GM12878 (cell line): ENCODE measurements around the gene COX19. TPM values are rescaled to one million over a fixed set of nuclear protein-coding genes. Genes with fewer than 3 reads are reported as not detected.
A peak's percentile ranks its signal among the peaks of the same experiment; 100 is the strongest.

Experiments used
- ATAC-seq: fragments of 200-7000 bp; cut with Tn5 transposase; 3 replicates; pipeline ENCODE4 v1.9.1; 2020; ENCODE audit warnings: mild to moderate bottlenecking, moderate library complexity
- BruUV-seq: library from RNA; stranded (reverse); fragments of 400-500 nt; replicated peaks from 2 replicates; lab custom pipeline; 2021; lab: Mats Ljungman, UMichigan
- CTCF ChIA-PET: fragments of 300-600 bp; sonication (Branson Sonifier 250); formaldehyde crosslinking; extraction: SDS; loops from one replicate; lab custom pipeline; 2021; ENCODE audit warnings: inconsistent platforms; lab: Yijun Ruan, JAX
- POLR2A ChIA-PET: fragments of 350-600 bp; formaldehyde crosslinking; extraction: SDS; loops from one replicate; lab custom pipeline; 2021; ENCODE audit warnings: inconsistent platforms; lab: Charles Lee
- RAD21 ChIA-PET: fragments of 300-600 bp; sonication (Branson Sonifier 250); formaldehyde crosslinking; loops from one replicate; lab custom pipeline; 2023; ENCODE audit warnings: antibody characterized with exemption; ENCODE audit not compliant: unreplicated experiment; lab: Charles Lee
- SMC1A ChIA-PET: fragments of 300-600 bp; sonication (Branson Sonifier 250); formaldehyde crosslinking; loops from one replicate; lab custom pipeline; 2023; ENCODE audit not compliant: unreplicated experiment, uncharacterized antibody; lab: Charles Lee
- DNase-seq: peaks from one replicate; pipeline ENCODE4 v3.0.0-alpha.2; 2011; ENCODE audit warnings: low read depth, low spot score
- FAIRE-seq: peaks from 3 replicates; lab custom pipeline; 2011; peaks lifted over from hg19 to GRCh38; lab: Jason Lieb, UNC
- H2AFZ ChIP-seq: 2 replicates; pipeline ENCODE4 v1.6.0; 2011; ENCODE audit warnings: low read depth, low read length, control low read depth; ENCODE audit not compliant: control insufficient read depth
- H3K27ac ChIP-seq: 2 replicates; pipeline ENCODE4 v1.5.1; 2011; ENCODE audit warnings: control low read depth; ENCODE audit not compliant: control insufficient read depth, insufficient read depth
- H3K27me3 ChIP-seq, 2 experiments: replicated peaks in 1 of 2; 2 replicates each; pipeline versions ENCODE4 v1.6.0 to v1.6.1; 2011; ENCODE audit warnings: low read length in 1 of 2; ENCODE audit not compliant: control insufficient read depth in 2 of 2, insufficient read depth in 2 of 2
- H3K36me3 ChIP-seq, 2 experiments: 2 replicates each; pipeline ENCODE4 v1.5.1; 2011; ENCODE audit warnings: low read length in 1 of 2; ENCODE audit not compliant: control insufficient read depth in 2 of 2, insufficient read depth in 2 of 2
- H3K4me1 ChIP-seq: 2 replicates; pipeline ENCODE4 v1.6.1; 2011; ENCODE audit warnings: mild to moderate bottlenecking, low read length, moderate library complexity, mixed read lengths; ENCODE audit not compliant: control insufficient read depth, insufficient read depth
- H3K4me2 ChIP-seq: 2 replicates; pipeline ENCODE4 v1.6.0; 2011; ENCODE audit warnings: control low read depth; ENCODE audit not compliant: control insufficient read depth, insufficient read depth
- H3K4me3 ChIP-seq: fragments of 200-600 bp; sonication (generic); 2 replicates; pipeline ENCODE4 v1.5.1; 2016
- H3K79me2 ChIP-seq: 2 replicates; pipeline ENCODE4 v1.6.0; 2011; ENCODE audit warnings: low read length; ENCODE audit not compliant: control insufficient read depth, insufficient read depth
- H3K9ac ChIP-seq: 2 replicates; pipeline ENCODE4 v1.8.0; 2011; ENCODE audit warnings: low read length, control low read depth, mixed read lengths; ENCODE audit not compliant: control insufficient read depth, insufficient read depth
- H3K9me3 ChIP-seq: replicated peaks from 3 replicates; pipeline ENCODE4 v1.5.1; 2011; ENCODE audit warnings: mild to moderate bottlenecking, low read length; ENCODE audit not compliant: control insufficient read depth, insufficient read depth
- H4K20me1 ChIP-seq: 2 replicates; pipeline ENCODE4 v1.6.0; 2011; ENCODE audit not compliant: control insufficient read depth, insufficient read depth
- ATF7 ChIP-seq: fragments of 450-650 bp; IDR thresholded peaks from 2 replicates; pipeline ENCODE4 v1.6.1; 2016; ENCODE audit warnings: low read depth, mild to moderate bottlenecking
- BHLHE40 ChIP-seq, 2 experiments: fragments of 450-650 bp in 1 of 2; IDR thresholded peaks; 2 replicates each; pipeline ENCODE4 v1.6.1; 2011 to 2017; ENCODE audit warnings: low read depth in 2 of 2, borderline replicate concordance in 1 of 2, improper control_type of control experiment in 1 of 2, low read length in 1 of 2, mild to moderate bottlenecking in 1 of 2
- E2F4 ChIP-seq: IDR thresholded peaks from 2 replicates; pipeline ENCODE4 v1.6.1; 2012; ENCODE audit warnings: low read depth, low read length, improper control_type of control experiment
- EED ChIP-seq: sonication (generic); IDR thresholded peaks from 2 replicates; pipeline ENCODE4 v1.6.1; 2016; ENCODE audit warnings: antibody characterized with exemption, low read depth
- EZH2 ChIP-seq: IDR thresholded peaks from 2 replicates; pipeline ENCODE4 v1.6.1; 2012; ENCODE audit warnings: low read depth, mild to moderate bottlenecking, control low read depth, inconsistent platforms, low read length, borderline replicate concordance; ENCODE audit not compliant: control insufficient read depth
- FOXK2 ChIP-seq: fragments of 450-650 bp; IDR thresholded peaks from 2 replicates; pipeline ENCODE4 v1.6.1; 2017; ENCODE audit warnings: mild to moderate bottlenecking, moderate library complexity
- FOXM1 ChIP-seq: IDR thresholded peaks from 2 replicates; pipeline ENCODE4 v1.6.1; 2012; ENCODE audit warnings: low read depth, mild to moderate bottlenecking, inconsistent platforms, low read length, moderate library complexity
- LARP7 ChIP-seq: fragments of 450-650 bp; IDR thresholded peaks from 2 replicates; pipeline ENCODE4 v1.6.1; 2017; ENCODE audit warnings: mild to moderate bottlenecking
- MXI1 ChIP-seq: fragments of 150-350 bp; IDR thresholded peaks from 2 replicates; pipeline ENCODE4 v1.6.1; 2011; ENCODE audit warnings: low read depth, mild to moderate bottlenecking, inconsistent platforms, low read length, improper control_type of control experiment
- PKNOX1 ChIP-seq: fragments of 450-650 bp; IDR thresholded peaks from 2 replicates; pipeline ENCODE4 v1.6.1; 2016; ENCODE audit warnings: mild to moderate bottlenecking
- SKIL ChIP-seq: fragments of 450-650 bp; IDR thresholded peaks from 2 replicates; pipeline ENCODE4 v1.6.1; 2017; ENCODE audit warnings: mild to moderate bottlenecking, low read depth, inconsistent platforms; ENCODE audit not compliant: poor library complexity, severe bottlenecking
- WGBS: methylation state at CpG from one replicate; pipeline ENCODE4 v1.1.6; 2016; ENCODE audit warnings: low lambda C conversion rate; ENCODE audit not compliant: insufficient replicate concordance, insufficient coverage; ENCODE audit errors: missing lambda C conversion rate; 5-methylcytosine and 5-hydroxymethylcytosine counted together
- in situ Hi-C: fragments of 300-500 bp; cut with MboI; formaldehyde crosslinking; loops from 9 replicates; pipeline ENCODE4 v1.14.3; 2018; ENCODE audit warnings: mixed read lengths
- intact Hi-C: fragments of 100-400 bp; cut with micrococcal nuclease; formaldehyde crosslinking; loops from one replicate; pipeline ENCODE4 v1.14.2; 2022; ENCODE audit not compliant: unreplicated experiment
- polyA plus RNA-seq, 11 experiments: library from polyadenylated mRNA; depleted of rRNA in 4 of 11; unstranded in 6 of 11; stranded (reverse) in 5 of 11; fragments of >200 nt; fragmentation: Nextera tagmentation in 4 of 11; fragmentation: Illumina TruSeq in 1 of 11; extraction: Ambion mirVana in 4 of 11; extraction: Trizol in 1 of 11; gene quantifications; 1 replicate in 1 of 11; 2 replicates in 10 of 11; pipeline versions ENCODE4 v1.2.1 to v1.2.3, GENCODE V29; 2011 to 2016; ENCODE audit warnings: inconsistent platforms in 2 of 11, missing spikeins in 2 of 11, low read depth in 1 of 11
- total RNA-seq, 4 experiments: library from RNA; depleted of rRNA in 3 of 4; stranded (reverse); fragments of >200 nt in 3 of 4; fragmentation: Illumina TruSeq in 1 of 4; extraction: Trizol in 1 of 4; gene quantifications; 2 replicates each; pipeline versions ENCODE4 v1.2.1 to v1.2.3, GENCODE V29; 2013 to 2021
- TF ChIP-seq, protein P1 (sequence below): fragments of 450-650 bp; IDR thresholded peaks from 2 replicates; pipeline ENCODE4 v1.6.1; 2017; ENCODE audit warnings: mild to moderate bottlenecking, moderate library complexity

The COX19 gene
- total and polyA plus RNA-seq, 10 of the 15 experiments (the other 5 are each of a cell fraction or from before 2014, with no cell fraction given) = 3.7 to 17.9 (median 10.8) TPM

DNA sequence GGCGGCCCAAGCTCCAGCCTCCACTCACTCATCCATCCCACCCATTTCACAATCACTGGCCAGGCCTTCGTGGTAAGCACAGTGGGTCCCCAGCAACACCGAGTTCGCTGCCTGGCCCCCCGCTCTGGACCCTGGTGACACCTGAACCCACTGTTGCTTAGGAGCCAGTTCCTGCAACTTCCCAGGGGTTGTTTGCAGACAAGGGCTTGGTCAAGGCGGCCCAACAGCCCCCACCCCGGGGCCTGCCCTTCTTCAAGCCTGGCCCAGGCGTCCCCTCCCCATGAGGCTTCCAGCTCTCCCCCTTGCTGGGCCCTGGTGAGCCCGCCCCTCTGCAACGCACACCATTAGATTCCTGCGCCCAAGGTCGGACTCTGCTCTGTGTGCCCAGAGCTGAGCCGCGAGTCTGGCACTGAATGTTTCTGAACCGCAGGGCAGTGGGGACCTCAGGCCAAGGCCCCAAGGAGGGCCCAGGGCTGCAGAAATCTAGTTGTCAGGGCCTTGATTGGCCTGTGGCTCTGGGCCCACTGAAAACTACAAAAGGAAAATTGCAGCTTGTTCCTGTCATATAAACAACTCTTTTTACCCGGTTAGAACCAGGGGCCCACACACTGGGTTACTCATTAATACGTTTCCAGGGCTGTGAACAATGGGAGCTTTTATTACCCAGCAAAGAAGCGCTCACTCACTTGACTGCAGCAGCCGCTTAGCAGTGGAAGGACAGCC is 2.1 kb upstream of the COX19 start:
- H3K9ac ChIP-seq = no peak overlapping the region
- peak; percentile 52 to 72; a peak in 3 of 4 replicates for TF ChIP-seq BHLHE40 (IDR thresholded peaks at IDR 0.05; ENCODE audit: borderline replicate concordance in 1 of 2, low read depth in 2 of 2, low read length in 1 of 2)
- peak; percentile 80 for TF ChIP-seq ATF7
- no peak for TF ChIP-seq LARP7
- no peak for TF ChIP-seq FOXM1
- no peak for TF ChIP-seq E2F4
- TF ChIP-seq MXI1 = 0 out of 2 replicates have a peak, but pooled peaks have one; percentile 47
- peak; percentile 87 for TF ChIP-seq SKIL
- TF ChIP-seq, protein P1, sequence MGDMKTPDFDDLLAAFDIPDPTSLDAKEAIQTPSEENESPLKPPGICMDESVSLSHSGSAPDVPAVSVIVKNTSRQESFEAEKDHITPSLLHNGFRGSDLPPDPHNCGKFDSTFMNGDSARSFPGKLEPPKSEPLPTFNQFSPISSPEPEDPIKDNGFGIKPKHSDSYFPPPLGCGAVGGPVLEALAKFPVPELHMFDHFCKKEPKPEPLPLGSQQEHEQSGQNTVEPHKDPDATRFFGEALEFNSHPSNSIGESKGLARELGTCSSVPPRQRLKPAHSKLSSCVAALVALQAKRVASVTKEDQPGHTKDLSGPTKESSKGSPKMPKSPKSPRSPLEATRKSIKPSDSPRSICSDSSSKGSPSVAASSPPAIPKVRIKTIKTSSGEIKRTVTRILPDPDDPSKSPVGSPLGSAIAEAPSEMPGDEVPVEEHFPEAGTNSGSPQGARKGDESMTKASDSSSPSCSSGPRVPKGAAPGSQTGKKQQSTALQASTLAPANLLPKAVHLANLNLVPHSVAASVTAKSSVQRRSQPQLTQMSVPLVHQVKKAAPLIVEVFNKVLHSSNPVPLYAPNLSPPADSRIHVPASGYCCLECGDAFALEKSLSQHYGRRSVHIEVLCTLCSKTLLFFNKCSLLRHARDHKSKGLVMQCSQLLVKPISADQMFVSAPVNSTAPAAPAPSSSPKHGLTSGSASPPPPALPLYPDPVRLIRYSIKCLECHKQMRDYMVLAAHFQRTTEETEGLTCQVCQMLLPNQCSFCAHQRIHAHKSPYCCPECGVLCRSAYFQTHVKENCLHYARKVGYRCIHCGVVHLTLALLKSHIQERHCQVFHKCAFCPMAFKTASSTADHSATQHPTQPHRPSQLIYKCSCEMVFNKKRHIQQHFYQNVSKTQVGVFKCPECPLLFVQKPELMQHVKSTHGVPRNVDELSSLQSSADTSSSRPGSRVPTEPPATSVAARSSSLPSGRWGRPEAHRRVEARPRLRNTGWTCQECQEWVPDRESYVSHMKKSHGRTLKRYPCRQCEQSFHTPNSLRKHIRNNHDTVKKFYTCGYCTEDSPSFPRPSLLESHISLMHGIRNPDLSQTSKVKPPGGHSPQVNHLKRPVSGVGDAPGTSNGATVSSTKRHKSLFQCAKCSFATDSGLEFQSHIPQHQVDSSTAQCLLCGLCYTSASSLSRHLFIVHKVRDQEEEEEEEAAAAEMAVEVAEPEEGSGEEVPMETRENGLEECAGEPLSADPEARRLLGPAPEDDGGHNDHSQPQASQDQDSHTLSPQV = peak; percentile 80; the same call in 1 of the 2 replicates
- peak; percentile 82; the same call in 1 of the 2 replicates for TF ChIP-seq PKNOX1
- TF ChIP-seq EZH2 = no peak
- no peak for TF ChIP-seq EED
- TF ChIP-seq FOXK2 = peak; percentile 66

More for the DNA sequence above, 2.1 kb upstream of the COX19 start:
- FAIRE-seq = no peak
- in situ Hi-C loops (no loop called here), intact Hi-C loops (no loop called here)
- ChIA-PET CTCF (interaction anchor here (0.7 to 7.3 kb wide), 11 partner anchors 11 to 206 kb away, joined by 3 to 78 read pairs (median 6); no protein-coding TSS in a partner anchor), POLR2A (interaction anchor here (0.9 to 1.7 kb wide), 11 partner anchors 11 to 183 kb away, joined by 3 to 14 read pairs (median 4); partner anchors contain the start of gene ZFAND2A), SMC1A (interaction anchor here (0.6 to 2.4 kb wide), 13 partner anchors 11 to 206 kb away, joined by 3 to 21 read pairs (median 5); no protein-coding TSS in a partner anchor), RAD21 (interaction anchor here (1.0 to 3.4 kb wide), 12 partner anchors 11 to 109 kb away, joined by 3 to 30 read pairs (median 7); no protein-coding TSS in a partner anchor)
- DNase-seq = peak; percentile 56
- BruUV-seq = no TSS peak
- Histone ChIP-seq H2AFZ (no peak overlapping the region), H3K27ac (no peak overlapping the region), H3K4me1 (no peaks in the 10 kb centered on the region), H3K4me2 (no peak overlapping the region), H3K27me3 (no peaks in the 10 kb centered on the region), H3K9me3 (no peaks in the 10 kb centered on the region; the same call in 2 of the 3 replicates), H3K79me2 (peaks cover 28% of the 10 kb centered on the region), H3K36me3 (peaks cover 0 to 13% of the 10 kb centered on the region in 2 experiments; a peak in 2 of 4 replicates), H3K4me3 (no peak overlapping the region), H4K20me1 (peaks cover 3% of the 10 kb centered on the region; the same call in 1 of the 2 replicates)
- peak; percentile 70 for ATAC-seq
- 40% methylated on average over 18 of the region's 19 CpGs for WGBS
